Measurements from ENCODE around the gene CCL18.
"Not testable (repeated sequence)": the region's sequence is repeated elsewhere in the genome, so short reads cannot be mapped to it uniquely, and the experiment has no call there.

- TF ChIP-seq YY1 (IDR thresholded peaks at IDR 0.05; ENCODE audit: insufficient read depth, insufficient read length); SUZ12 (IDR thresholded peaks at IDR 0.05; ENCODE audit: extremely low read depth, insufficient read depth, insufficient read length); ZNF274 (IDR thresholded peaks at IDR 0.05; ENCODE audit: low read depth, low read length): not testable (repeated sequence)
These were observed 34.9 kb downstream of the CCL18 start for GRCh38 chr17:36099004-36099403.
